Bronchial epithelial cell (primary cell): ENCODE measurements around the gene DENND1C. TPM values are rescaled to one million over a fixed set of nuclear protein-coding genes. Genes with fewer than 3 reads are reported as not detected.

Experiments
- DNase-seq: peaks from one replicate; pipeline ENCODE4 v3.0.0-alpha.2; 2010; ENCODE audit warnings: low read depth
- FAIRE-seq: peaks from 2 replicates; lab custom pipeline; 2011; peaks lifted over from hg19 to GRCh38; lab: Jason Lieb, UNC
- H3K27me3 ChIP-seq: 2 replicates; pipeline ENCODE4 v1.5.1; 2011; ENCODE audit warnings: low read length; ENCODE audit not compliant: control insufficient read depth, insufficient read depth
- H3K36me3 ChIP-seq: 2 replicates; pipeline ENCODE4 v1.5.1; 2011; ENCODE audit warnings: low read length; ENCODE audit not compliant: control insufficient read depth, insufficient read depth
- H3K4me3 ChIP-seq: 2 replicates; pipeline ENCODE4 v1.5.1; 2011; ENCODE audit warnings: mild to moderate bottlenecking, low read depth, low read length, control low read depth
- total RNA-seq: library from RNA; depleted of rRNA; stranded (reverse); fragments of >200 nt; gene quantifications from 2 replicates; pipeline ENCODE4 v1.2.1, GENCODE V29; 2014
- TF ChIP-seq, protein P1 (sequence below): IDR thresholded peaks from 2 replicates; pipeline ENCODE4 v1.5.1; 2011; ENCODE audit warnings: mild to moderate bottlenecking, moderate library complexity, low read length, control low read depth, inconsistent platforms; ENCODE audit not compliant: insufficient read depth, severe bottlenecking

DENND1C gene
- total RNA-seq, 1 donor from 2014 or later, result under 0.01 TPM

DNA sequence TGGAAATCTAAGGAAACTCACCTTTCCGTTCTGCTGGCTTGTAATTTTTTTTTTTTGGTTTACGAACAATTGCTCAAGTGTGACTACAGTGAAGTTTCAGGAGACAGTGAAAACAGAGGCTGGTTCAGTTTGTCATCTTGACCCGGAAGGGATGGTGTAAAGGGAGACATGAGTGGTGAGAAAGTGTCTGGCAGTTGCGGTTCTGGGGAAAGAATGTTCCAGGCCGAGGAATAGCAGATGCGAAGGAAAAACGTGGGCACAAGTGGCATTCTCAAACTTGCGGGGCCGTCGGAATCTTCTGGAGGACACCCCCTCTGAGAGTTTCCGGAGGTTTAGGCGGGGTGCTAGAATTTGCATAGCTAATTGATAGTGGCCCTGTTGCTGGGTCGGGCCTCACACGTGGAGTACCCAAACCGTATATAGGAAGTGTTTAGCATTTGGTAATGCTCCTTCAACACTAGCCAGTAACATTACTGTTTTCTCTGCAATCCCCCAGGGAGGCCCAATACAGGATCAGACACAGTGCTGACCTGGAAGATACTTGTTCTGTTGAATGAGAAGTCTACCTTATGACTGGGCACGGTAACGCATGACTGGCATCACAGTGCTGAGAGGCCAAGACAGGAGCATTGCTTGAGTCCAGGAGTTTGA lies 46.4 kb upstream of the DENND1C start:
- DNase-seq, result no peak
- no peak for FAIRE-seq
- no peaks in the 10 kb centered on the region for H3K36me3 ChIP-seq
- TF ChIP-seq, protein P1, sequence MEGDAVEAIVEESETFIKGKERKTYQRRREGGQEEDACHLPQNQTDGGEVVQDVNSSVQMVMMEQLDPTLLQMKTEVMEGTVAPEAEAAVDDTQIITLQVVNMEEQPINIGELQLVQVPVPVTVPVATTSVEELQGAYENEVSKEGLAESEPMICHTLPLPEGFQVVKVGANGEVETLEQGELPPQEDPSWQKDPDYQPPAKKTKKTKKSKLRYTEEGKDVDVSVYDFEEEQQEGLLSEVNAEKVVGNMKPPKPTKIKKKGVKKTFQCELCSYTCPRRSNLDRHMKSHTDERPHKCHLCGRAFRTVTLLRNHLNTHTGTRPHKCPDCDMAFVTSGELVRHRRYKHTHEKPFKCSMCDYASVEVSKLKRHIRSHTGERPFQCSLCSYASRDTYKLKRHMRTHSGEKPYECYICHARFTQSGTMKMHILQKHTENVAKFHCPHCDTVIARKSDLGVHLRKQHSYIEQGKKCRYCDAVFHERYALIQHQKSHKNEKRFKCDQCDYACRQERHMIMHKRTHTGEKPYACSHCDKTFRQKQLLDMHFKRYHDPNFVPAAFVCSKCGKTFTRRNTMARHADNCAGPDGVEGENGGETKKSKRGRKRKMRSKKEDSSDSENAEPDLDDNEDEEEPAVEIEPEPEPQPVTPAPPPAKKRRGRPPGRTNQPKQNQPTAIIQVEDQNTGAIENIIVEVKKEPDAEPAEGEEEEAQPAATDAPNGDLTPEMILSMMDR, result no peak
- no peaks in the 10 kb centered on the region for H3K27me3 ChIP-seq
- H3K4me3 ChIP-seq, result no peak overlapping the region

DNA sequence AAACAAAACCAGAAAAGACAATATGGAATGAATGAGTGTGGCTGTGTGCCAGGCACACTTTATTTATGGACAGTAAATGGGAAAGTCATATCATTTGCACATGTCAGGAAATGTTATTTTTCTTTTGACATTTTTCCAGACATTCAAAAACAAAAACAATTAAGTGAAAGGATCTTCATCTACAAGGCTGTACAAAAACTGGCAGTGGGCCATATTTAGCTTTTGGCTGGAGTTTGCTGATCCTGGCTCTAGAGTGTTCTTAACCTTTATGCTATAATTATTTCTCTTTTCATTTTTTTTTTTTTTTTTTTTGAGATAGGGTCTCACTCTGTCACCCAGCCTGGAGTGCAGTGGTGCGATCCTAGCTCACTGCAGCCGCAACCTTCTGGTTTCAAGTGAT lies 42.7 kb upstream of the DENND1C start:
- Histone ChIP-seq H3K4me3 (no peak overlapping the region), H3K36me3 (no peaks in the 10 kb centered on the region), H3K27me3 (no peaks in the 10 kb centered on the region)
- DNase-seq (no peak), FAIRE-seq (no peak)
- TF ChIP-seq, protein P1, result no peak

DNA sequence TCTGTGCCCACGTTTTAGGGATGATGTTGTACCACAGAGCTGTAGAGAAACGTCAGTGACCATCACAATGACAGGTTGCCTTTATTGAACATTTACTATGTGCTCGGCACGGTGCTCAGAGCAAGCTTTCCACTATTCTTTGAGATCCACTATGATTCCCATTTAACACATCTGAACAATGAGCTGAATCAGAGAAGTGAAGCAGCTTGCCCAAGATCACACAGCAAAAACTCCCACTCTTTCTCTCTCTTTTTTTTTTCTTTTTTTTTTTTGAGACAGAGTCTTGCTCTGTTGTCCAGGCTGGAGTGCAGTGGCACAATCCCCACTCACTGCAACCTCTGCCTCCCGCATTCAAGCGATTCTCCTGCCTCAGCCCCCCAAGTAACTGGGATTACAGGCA lies 41.1 kb upstream of the DENND1C start:
- DNase-seq, result no peak

DNA sequence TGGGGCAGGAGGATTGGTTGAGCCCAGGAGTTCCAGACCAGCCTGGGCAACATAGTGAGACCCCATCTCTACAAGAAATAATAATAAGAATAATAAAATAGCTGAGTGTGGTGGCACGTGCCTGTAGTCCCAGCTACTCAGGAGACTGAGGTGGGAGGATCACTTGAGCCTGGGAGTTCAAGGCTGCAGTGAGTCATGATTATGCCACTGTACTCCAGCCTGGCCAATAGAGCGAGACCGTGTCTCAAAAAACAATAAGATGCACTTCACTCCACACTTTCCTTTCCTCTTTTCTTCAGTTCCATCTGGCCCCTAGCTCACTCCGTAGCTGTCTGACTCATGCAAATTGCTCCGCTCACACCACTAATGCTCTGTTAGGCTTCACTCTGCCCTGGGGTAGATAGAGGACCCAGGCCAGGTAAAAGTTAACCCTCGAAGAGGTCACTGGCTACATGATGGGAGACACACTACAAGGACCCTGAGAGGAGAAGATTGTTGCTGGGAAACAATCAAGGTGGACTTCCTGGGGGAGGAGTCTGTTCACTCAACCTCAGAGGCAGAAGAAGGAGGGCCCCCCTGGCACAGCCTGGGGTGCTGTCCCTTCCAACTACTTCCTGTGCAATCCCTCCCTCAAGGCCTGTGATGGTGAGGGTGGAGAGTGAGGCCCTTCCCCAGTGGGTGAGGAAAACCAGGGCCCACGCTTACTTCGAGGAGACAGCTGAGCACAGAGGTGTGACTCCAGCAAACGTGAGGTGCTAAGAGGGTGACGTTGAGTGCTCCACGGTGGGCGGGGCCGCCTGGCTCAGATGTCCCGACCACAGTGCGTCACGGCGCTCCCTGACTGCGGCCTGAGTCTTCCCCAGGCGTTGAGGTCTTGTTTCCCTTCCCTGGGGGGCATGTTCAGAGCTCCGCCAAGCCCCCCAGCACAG lies 40.4 kb upstream of the DENND1C start:
- H3K4me3 ChIP-seq, result no peak overlapping the region
- FAIRE-seq (no peak), DNase-seq (no peak)
- H3K36me3 ChIP-seq, result no peaks in the 10 kb centered on the region
- TF ChIP-seq, protein P1, result no peak
- no peaks in the 10 kb centered on the region for H3K27me3 ChIP-seq

More for the DNA sequence above, 41.1 kb upstream of the DENND1C start:
- TF ChIP-seq, protein P1, result no peak
- Histone ChIP-seq H3K4me3 (no peak overlapping the region), H3K36me3 (no peaks in the 10 kb centered on the region), H3K27me3 (no peaks in the 10 kb centered on the region)
- no peak for FAIRE-seq

DNA sequence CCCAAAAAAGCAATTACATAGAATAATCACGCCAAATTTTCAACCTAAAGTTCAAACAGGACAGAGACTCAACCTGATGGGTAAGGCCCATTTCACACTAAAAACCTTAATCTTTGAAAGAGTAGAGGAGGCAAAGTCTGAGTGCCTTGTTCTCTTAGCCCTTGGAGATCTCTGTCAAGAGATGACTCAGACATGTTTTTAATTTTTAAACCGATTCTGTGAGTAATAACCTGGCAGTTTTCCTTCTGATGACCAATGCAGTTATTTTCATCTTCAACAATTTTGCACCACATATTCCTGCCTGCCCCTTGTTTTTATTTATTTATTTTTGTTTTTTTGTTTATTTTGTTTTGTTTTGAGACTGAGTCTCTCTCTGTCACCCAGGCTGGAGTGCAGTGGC lies 37.7 kb upstream of the DENND1C start:
- TF ChIP-seq, protein P1, result no peak
- H3K4me3 ChIP-seq, result no peak overlapping the region
- peak; percentile 86 for DNase-seq
- no peaks in the 10 kb centered on the region for H3K27me3 ChIP-seq
- no peak for FAIRE-seq
- no peaks in the 10 kb centered on the region for H3K36me3 ChIP-seq
